HFFc6 (cell line): Measurements from ENCODE around the gene LGALS3BP. TPM values are rescaled to one million over a fixed set of nuclear protein-coding genes. Genes with fewer than 3 reads are reported as not detected.
A peak's percentile ranks its signal among the peaks of the same experiment; 100 is the strongest.

Experiments
- DNase-seq: peaks from one replicate; pipeline ENCODE4 v3.0.0-alpha.2; 2018
- H3K27ac Mint-ChIP-seq: 2 replicates; pipeline ENCODE4 v1.8.0; 2020; ENCODE audit warnings: mild to moderate bottlenecking, mixed read lengths
- H3K27me3 Mint-ChIP-seq: 2 replicates; pipeline ENCODE4 v1.8.0; 2021; ENCODE audit warnings: mild to moderate bottlenecking, moderate library complexity, mixed read lengths; ENCODE audit not compliant: insufficient read depth
- H3K36me3 Mint-ChIP-seq: 2 replicates; pipeline ENCODE4 v1.8.0; 2021; ENCODE audit warnings: low read depth, mixed read lengths
- H3K4me1 Mint-ChIP-seq: 2 replicates; pipeline ENCODE4 v1.8.0; 2020; ENCODE audit warnings: low read depth, mixed read lengths
- H3K4me3 Mint-ChIP-seq: 2 replicates; pipeline ENCODE4 v1.8.0; 2020; ENCODE audit warnings: mild to moderate bottlenecking, moderate library complexity, mixed read lengths
- H3K9me3 Mint-ChIP-seq: 2 replicates; pipeline ENCODE4 v1.8.0; 2020; ENCODE audit warnings: mild to moderate bottlenecking, mixed read lengths
- total RNA-seq, 6 experiments: library from RNA; stranded (reverse); fragmentation: NEBNext Ultra II Directional; extraction: Animal tissue kit (Norgen Biotek cat#: 25700); gene quantifications; 2 replicates in 1 of 6; 3 replicates in 5 of 6; pipeline ENCODE4 v1.2.3, GENCODE V29; 2021
- TF ChIP-seq, protein P1 (sequence below): fragments of 200-600 bp; sonication (generic); IDR thresholded peaks from 2 replicates; pipeline ENCODE4 v1.5.0; 2021; ENCODE audit warnings: antibody characterized with exemption, mild to moderate bottlenecking

Gene LGALS3BP
- total RNA-seq, 6 experiments from 2014 or later, result 31.1 to 46.4 (median 43.4) TPM

DNA sequence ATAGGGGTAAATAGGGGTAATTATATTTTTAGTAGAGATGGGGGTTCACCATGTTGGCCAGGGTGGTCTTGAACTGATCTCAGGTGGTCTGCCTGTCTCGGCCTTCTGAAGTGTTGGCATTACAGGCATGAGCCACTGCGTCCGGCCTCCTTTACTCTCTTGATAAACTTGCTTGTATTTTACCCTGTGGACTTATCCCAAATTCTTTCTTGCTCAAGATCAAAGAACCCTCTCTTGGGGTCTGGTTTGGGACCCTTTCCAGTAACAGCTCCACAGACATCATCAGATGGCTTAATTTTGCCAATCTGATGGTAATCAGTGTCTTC, 38.6 kb upstream of the LGALS3BP start:
- no peak for DNase-seq
- Mint-ChIP-seq H3K27ac (no peak overlapping the region), H3K9me3 (peaks cover 11% of the 10 kb centered on the region), H3K4me3 (no peak overlapping the region), H3K27me3 (peaks cover 4% of the 10 kb centered on the region; the same call in 1 of the 2 replicates), H3K36me3 (peaks cover 7% of the 10 kb centered on the region), H3K4me1 (peaks cover 23% of the 10 kb centered on the region)
- TF ChIP-seq, protein P1, sequence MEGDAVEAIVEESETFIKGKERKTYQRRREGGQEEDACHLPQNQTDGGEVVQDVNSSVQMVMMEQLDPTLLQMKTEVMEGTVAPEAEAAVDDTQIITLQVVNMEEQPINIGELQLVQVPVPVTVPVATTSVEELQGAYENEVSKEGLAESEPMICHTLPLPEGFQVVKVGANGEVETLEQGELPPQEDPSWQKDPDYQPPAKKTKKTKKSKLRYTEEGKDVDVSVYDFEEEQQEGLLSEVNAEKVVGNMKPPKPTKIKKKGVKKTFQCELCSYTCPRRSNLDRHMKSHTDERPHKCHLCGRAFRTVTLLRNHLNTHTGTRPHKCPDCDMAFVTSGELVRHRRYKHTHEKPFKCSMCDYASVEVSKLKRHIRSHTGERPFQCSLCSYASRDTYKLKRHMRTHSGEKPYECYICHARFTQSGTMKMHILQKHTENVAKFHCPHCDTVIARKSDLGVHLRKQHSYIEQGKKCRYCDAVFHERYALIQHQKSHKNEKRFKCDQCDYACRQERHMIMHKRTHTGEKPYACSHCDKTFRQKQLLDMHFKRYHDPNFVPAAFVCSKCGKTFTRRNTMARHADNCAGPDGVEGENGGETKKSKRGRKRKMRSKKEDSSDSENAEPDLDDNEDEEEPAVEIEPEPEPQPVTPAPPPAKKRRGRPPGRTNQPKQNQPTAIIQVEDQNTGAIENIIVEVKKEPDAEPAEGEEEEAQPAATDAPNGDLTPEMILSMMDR, result no peak

DNA sequence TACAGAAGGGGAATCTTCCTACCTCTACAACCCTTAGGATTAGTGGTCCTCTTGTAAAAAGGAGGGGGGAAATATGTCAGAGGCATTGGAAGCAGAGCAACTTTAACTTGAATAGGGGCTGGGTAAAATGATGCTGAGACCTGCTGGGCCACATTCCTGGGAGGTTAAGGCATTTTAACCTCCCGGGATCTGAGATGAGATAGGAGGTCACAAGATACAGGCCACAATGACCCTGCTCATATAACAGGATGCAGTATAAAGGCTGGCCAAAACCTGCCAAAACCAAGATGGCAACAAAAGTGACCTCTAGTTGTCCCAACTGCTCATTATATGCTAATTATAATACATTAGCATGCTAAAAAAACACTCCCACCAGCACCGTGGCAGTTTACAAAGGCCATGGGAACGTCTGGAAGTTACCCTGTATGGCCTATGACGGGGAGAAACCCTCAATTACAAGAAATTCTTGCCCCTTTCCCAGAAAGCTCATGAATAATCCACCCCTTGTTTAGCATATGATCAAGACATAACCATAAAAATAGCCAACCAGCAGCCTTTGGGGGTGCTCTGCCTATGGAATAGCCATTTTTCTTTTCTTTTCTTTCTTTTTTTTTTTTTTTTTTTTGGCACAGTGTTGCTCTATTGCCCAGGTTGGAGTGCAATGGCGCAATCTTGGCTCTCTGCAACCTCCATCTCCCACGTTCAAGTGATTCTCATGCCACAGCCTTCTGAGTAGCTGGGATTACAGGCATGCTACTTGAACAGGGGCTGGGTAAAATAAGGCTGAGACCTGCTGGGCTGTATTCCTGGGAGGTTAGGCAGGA, 38.0 kb upstream of the LGALS3BP start:
- TF ChIP-seq, protein P1, result no peak
- H3K4me3 Mint-ChIP-seq, result no peak overlapping the region
- peaks cover 26% of the 10 kb centered on the region for H3K4me1 Mint-ChIP-seq
- H3K27me3 Mint-ChIP-seq, result peaks cover 4% of the 10 kb centered on the region; the same call in 1 of the 2 replicates
- H3K9me3 Mint-ChIP-seq, result peaks cover 14% of the 10 kb centered on the region
- peaks cover 13% of the 10 kb centered on the region for H3K36me3 Mint-ChIP-seq
- DNase-seq, result no peak
- no peak overlapping the region for H3K27ac Mint-ChIP-seq

DNA sequence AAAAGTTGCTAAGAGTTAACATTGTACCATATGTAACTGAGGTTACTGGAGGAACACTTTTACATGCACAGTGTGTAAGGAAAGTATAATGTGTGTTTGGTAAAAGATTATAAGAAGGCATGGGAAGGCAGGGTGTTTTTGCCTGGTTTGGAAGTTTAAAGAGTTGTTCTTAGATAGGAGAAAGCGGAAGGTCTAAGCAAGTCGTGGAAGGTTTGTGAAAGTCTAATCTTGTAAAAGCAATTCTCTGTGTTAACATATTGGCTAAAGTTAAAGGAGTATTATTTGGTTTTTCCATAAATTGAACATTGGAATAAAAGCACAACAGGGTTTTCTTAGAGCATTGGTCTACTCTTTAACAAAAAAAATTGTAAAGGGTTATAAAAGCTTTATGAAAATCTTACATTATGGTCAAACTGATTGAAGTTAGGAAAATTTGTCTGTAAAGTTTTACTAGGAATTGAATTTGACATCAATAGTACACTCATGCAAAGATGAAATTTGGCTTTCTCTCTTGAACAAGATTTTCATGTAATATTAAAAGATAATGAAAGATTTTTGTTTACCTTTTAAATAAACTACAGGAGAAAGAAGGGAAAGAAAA, 34.5 kb upstream of the LGALS3BP start:
- Mint-ChIP-seq H3K4me1 (peaks cover 29% of the 10 kb centered on the region), H3K4me3 (no peak overlapping the region), H3K27me3 (no peaks in the 10 kb centered on the region), H3K27ac (no peak overlapping the region), H3K36me3 (peaks cover 14% of the 10 kb centered on the region), H3K9me3 (peaks cover 14% of the 10 kb centered on the region)
- TF ChIP-seq, protein P1, result no peak
- no peak for DNase-seq

DNA sequence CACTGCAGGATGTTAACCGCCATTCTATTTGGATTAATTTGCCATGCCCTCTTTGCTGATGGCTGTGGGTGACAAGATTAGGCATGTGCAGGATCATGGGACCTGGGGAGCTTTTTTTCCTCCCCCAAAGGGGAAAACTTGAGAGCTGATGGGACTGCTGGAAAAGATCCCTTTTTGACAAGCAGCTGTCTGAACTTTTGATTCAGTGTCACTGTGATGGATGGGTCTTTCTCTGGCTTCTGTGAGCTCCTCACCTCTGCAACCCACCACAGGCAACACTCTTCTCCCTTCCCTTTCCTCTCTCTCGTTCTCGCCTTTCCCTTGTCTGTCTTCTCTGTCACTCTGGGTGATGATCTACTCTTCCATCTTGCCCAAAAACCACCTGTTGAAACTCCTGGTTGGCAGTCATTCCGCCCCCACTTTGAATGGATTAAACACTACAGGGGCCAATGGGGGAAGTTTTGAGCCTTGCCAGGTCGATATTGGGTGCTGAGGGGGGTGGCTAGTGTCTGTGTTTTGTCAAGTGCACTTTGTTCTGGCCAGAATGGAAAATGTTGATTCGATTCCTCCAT, 32.9 kb upstream of the LGALS3BP start:
- no peak overlapping the region for H3K4me3 Mint-ChIP-seq
- TF ChIP-seq, protein P1, result no peak
- peaks cover 23% of the 10 kb centered on the region for H3K36me3 Mint-ChIP-seq
- H3K9me3 Mint-ChIP-seq, result peaks cover 14% of the 10 kb centered on the region
- no peaks in the 10 kb centered on the region for H3K27me3 Mint-ChIP-seq
- peak overlapping the region; percentile 5; the same call in 1 of the 2 replicates for H3K27ac Mint-ChIP-seq
- no peak for DNase-seq
- H3K4me1 Mint-ChIP-seq, result peaks cover 42% of the 10 kb centered on the region

DNA sequence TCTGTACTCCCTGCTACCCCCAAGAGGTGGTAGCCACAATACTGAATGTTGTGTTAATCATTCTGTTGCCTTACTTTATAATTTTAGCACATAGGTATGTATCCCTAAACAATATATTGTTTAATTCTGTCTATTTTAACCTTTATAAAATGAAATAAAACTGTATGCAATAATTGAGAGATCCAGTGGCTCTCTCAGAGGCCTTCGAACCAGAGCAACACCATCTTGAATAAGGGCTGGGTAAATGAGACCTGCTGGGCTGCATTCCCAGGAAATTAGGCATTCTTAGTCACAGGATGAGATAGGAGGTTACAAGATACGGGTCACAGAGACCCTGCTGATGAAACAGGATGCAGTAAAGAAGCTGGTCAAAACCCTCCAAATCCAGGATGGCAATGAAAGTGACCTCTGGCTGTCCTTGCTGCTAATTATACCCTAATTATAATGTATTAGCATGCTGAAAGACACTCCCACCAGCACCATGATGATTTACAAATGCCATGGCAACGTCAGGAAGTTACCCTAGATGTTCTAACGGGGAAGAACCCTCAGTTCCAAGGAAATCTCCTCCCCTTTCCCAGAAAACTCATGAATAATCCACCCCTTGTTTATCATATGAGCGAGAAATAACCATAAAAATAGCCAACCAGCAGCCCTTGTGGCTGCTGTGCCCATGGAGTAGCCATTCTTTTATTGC, 31.9 kb upstream of the LGALS3BP start:
- Mint-ChIP-seq H3K9me3 (peaks cover 14% of the 10 kb centered on the region), H3K27me3 (no peaks in the 10 kb centered on the region; the same call in 1 of the 2 replicates), H3K4me3 (no peak overlapping the region; the same call in 1 of the 2 replicates), H3K4me1 (peaks cover 52% of the 10 kb centered on the region), H3K27ac (peak overlapping the region; percentile 78), H3K36me3 (peaks cover 28% of the 10 kb centered on the region)
- DNase-seq, result peak; percentile 49
- TF ChIP-seq, protein P1, result no peak
